Stimulated activated CD4-positive, alpha-beta T cell treated with anti-CD3 and anti-CD28 coated beads, Interleukin-2, amount 100 ng/mL, for 24 hours (primary cell): ENCODE results near the gene MRTFB.
"Not testable (repeated sequence)": the region's sequence is repeated elsewhere in the genome, so short reads cannot be mapped to it uniquely, and the experiment has no call there.

Experiments used
- DNase-seq, 2 donors: peaks; one replicate each; pipeline ENCODE4 v3.0.0-alpha.2; 2020

The MRTFB gene

GRCh38 chr16:14070877-14071575 lies at the start of gene MRTFB:
MRTFB (plus strand) TSS chr16:14071319; CDS start chr16:14140607, 69,288 bp downstream.
- peak; percentile 83 to 85 for DNase-seq

GRCh38 chr16:14023526-14023925 lies 47.6 kb upstream of the MRTFB start:
- DNase-seq, result not testable (repeated sequence)

- DNase-seq, result no peak
Observed at GRCh38 chr16:14024283-14024682, 46.8 kb upstream of the MRTFB start.

- DNase-seq, result no peak
Observed at GRCh38 chr16:14026572-14027285, 44.4 kb upstream of the MRTFB start.

- DNase-seq, result no peak
Observed at GRCh38 chr16:14028202-14028601, 42.9 kb upstream of the MRTFB start.

- no peak for DNase-seq
Observed at GRCh38 chr16:14029658-14030057, 41.5 kb upstream of the MRTFB start.

- no peak for DNase-seq
Observed at GRCh38 chr16:14035092-14035491, 36.0 kb upstream of the MRTFB start.

GRCh38 chr16:14036889-14037288 lies 34.2 kb upstream of the MRTFB start:
- DNase-seq, result no peak

GRCh38 chr16:14037960-14038359 lies 33.2 kb upstream of the MRTFB start:
- DNase-seq, result no peak

- DNase-seq, result no peak
Observed at GRCh38 chr16:14041164-14041563, 30.0 kb upstream of the MRTFB start.

- DNase-seq, result no peak
Observed at GRCh38 chr16:14042706-14043105, 28.4 kb upstream of the MRTFB start.

GRCh38 chr16:14043278-14043677 lies 27.8 kb upstream of the MRTFB start:
- DNase-seq, result no peak

GRCh38 chr16:14043793-14044192 lies 27.3 kb upstream of the MRTFB start:
- no peak for DNase-seq

GRCh38 chr16:14047121-14047859 lies 23.8 kb upstream of the MRTFB start:
- not testable (repeated sequence) for DNase-seq

GRCh38 chr16:14050291-14051027 lies 20.7 kb upstream of the MRTFB start:
- no peak for DNase-seq

- DNase-seq, result no peak
Observed at GRCh38 chr16:14051103-14051729, 19.9 kb upstream of the MRTFB start.

- no peak for DNase-seq
Observed at GRCh38 chr16:14056970-14057369, 14.1 kb upstream of the MRTFB start.

- DNase-seq, result no peak
Observed at GRCh38 chr16:14057878-14058382, 13.2 kb upstream of the MRTFB start.

- no peak for DNase-seq
Observed at GRCh38 chr16:14061732-14062259, 9.3 kb upstream of the MRTFB start.

- DNase-seq, result no peak
Observed at GRCh38 chr16:14062261-14062660, 8.9 kb upstream of the MRTFB start.

- DNase-seq, result no peak
Observed at GRCh38 chr16:14063618-14064581, 7.2 kb upstream of the MRTFB start.
